ENCODE results near the gene RPL5.

DNA sequence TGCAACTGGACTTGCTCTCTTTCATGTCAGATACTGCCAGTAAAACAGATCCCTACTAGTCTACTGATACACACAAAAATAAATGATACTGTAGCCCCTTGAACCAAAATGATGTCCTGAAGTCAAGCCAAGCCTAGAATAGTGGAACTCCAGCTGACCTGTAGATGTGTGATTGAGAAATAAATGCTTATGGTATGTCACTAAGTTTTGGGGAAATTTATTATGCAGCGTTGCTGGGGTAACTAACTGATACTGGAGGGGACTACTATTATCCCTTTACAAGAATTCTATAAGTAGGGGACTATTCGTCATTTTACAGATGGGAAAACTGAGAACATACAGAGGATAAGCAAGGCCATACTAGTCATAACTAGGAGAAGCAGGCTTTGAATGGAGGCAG lies 55.6 kb downstream of the RPL5 start:
- no peak for TF ChIP-seq EZH2 (IDR thresholded peaks at IDR 0.05)
- TF ChIP-seq POLR2AphosphoS5 (IDR thresholded peaks at IDR 0.05; ENCODE audit: borderline replicate concordance, low read depth, low read length): no peak
- no peak for TF ChIP-seq FOXP2 (optimal IDR thresholded peaks at IDR 0.05; ENCODE audit: control extremely low read depth, extremely low read length, insufficient read depth)
